ENCODE measurements around the gene TAOK1. TPM values are rescaled to one million over a fixed set of nuclear protein-coding genes. Genes with fewer than 3 reads are reported as not detected.

TAOK1 gene
- total RNA-seq, 1 experiment from 2014 or later: 56.3 TPM

DNA sequence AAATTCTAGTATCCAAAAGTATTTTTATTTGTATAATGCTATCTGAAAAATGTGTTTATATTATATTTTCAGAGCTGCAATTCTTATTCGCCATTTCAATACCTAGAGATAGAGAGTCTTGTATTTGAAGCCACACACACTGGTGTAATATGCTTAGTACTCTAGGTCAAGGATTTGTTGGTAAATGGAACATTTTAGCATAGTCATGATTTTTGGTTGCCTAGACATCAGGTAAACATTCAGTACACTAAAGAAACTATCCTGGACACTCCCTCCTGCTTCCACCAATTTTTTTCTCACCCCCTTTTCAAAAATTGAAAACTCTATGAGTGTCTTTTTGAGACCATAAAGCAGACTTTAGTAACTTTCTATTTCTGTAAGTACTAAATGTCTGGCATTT, 155.9 kb downstream of the TAOK1 start (continued):
- TF ChIP-seq ZFX (IDR thresholded peaks at IDR 0.05) (no peak), SIN3A (IDR thresholded peaks at IDR 0.05; ENCODE audit: low read depth) (no peak), POLR2AphosphoS5 (IDR thresholded peaks at IDR 0.05; ENCODE audit: low read depth, low read length) (no peak), EZH2phosphoT487 (IDR thresholded peaks at IDR 0.05; ENCODE audit: borderline replicate concordance) (no peak), YY1 (IDR thresholded peaks at IDR 0.05; ENCODE audit: extremely low read depth, insufficient replicate concordance, low read depth, low read length) (no peak), EGR1 (IDR thresholded peaks at IDR 0.05; ENCODE audit: low read depth) (no peak), JUND (IDR thresholded peaks at IDR 0.05) (no peak), ZBTB33 (IDR thresholded peaks at IDR 0.05; ENCODE audit: extremely low read depth, insufficient replicate concordance, low read length) (no peak)

GRCh38 chr17:29546830-29547229, 156.7 kb downstream of the TAOK1 start:
- Histone ChIP-seq H3K9ac (ENCODE audit: low read length) (no peak overlapping the region), H3K27ac (ENCODE audit: low read depth, low read length) (no peak overlapping the region), H4K20me1 (ENCODE audit: insufficient read depth) (no peaks in the 10 kb centered on the region), H3K36me3 (ENCODE audit: control insufficient read depth in 1 of 2, insufficient read depth in 2 of 2, low read length in 2 of 2) (peaks cover 8 to 17% of the 10 kb centered on the region in 2 experiments), H3K4me3 (replicated peaks in 1 of 2; ENCODE audit: low read depth in 1 of 2, low read length in 2 of 2) (no peak overlapping the region), H3K4me1 (ENCODE audit: control insufficient read depth in 1 of 2, insufficient read depth in 2 of 2, low read length in 2 of 2) (no peaks in the 10 kb centered on the region), H3K9me2 (ENCODE audit: insufficient read depth) (no peaks in the 10 kb centered on the region), H3K27me3 (ENCODE audit: insufficient read depth, low read length) (no peaks in the 10 kb centered on the region), H3K79me2 (ENCODE audit: insufficient read depth, low read length) (no peaks in the 10 kb centered on the region), H3K9me3 (ENCODE audit: control insufficient read depth in 1 of 2, insufficient read depth in 1 of 2, low read depth in 1 of 2, low read length in 2 of 2) (no peaks in the 10 kb centered on the region), H3K4me2 (ENCODE audit: low read length) (no peak overlapping the region), H2AFZ (ENCODE audit: low read depth, low read length, poor library complexity, severe bottlenecking) (no peak overlapping the region)
- CTCF ChIA-PET: interaction anchor here (3.0 kb wide), 1 partner anchor 10 kb away, joined by 12 read pairs; no protein-coding TSS in a partner anchor
- intact Hi-C loops (cut with micrococcal nuclease): no loop called here
- no peak for DNase-seq (ENCODE audit: low read depth, low spot score)
- no peak for ATAC-seq
- TF ChIP-seq EGR1 (IDR thresholded peaks at IDR 0.05; ENCODE audit: low read depth) (no peak), RAD21 (IDR thresholded peaks at IDR 0.05; ENCODE audit: low read depth) (no peak), EZH2 (IDR thresholded peaks at IDR 0.05) (no peak), POLR2A (IDR thresholded peaks at IDR 0.05; ENCODE audit: borderline replicate concordance, extremely low read depth, insufficient read depth, insufficient read length) (no peak), EZH2phosphoT487 (IDR thresholded peaks at IDR 0.05; ENCODE audit: borderline replicate concordance) (no peak), ZBTB33 (IDR thresholded peaks at IDR 0.05; ENCODE audit: extremely low read depth, insufficient replicate concordance, low read length) (no peak)
- TF ChIP-seq, protein P1, sequence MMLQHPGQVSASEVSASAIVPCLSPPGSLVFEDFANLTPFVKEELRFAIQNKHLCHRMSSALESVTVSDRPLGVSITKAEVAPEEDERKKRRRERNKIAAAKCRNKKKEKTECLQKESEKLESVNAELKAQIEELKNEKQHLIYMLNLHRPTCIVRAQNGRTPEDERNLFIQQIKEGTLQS (IDR thresholded peaks at IDR 0.05): no peak
- TF ChIP-seq, protein P2, sequence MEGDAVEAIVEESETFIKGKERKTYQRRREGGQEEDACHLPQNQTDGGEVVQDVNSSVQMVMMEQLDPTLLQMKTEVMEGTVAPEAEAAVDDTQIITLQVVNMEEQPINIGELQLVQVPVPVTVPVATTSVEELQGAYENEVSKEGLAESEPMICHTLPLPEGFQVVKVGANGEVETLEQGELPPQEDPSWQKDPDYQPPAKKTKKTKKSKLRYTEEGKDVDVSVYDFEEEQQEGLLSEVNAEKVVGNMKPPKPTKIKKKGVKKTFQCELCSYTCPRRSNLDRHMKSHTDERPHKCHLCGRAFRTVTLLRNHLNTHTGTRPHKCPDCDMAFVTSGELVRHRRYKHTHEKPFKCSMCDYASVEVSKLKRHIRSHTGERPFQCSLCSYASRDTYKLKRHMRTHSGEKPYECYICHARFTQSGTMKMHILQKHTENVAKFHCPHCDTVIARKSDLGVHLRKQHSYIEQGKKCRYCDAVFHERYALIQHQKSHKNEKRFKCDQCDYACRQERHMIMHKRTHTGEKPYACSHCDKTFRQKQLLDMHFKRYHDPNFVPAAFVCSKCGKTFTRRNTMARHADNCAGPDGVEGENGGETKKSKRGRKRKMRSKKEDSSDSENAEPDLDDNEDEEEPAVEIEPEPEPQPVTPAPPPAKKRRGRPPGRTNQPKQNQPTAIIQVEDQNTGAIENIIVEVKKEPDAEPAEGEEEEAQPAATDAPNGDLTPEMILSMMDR (IDR thresholded peaks at IDR 0.05 in 2 of 3, conservative IDR thresholded peaks at IDR 0.05 in 1 of 3; ENCODE audit: borderline replicate concordance in 1 of 3, insufficient read depth in 1 of 3, low read depth in 2 of 3, low read length in 2 of 3): no peak
- RAD21 ChIA-PET (ENCODE audit: low non-redundant PET in 1 of 2, low total read pairs in 2 of 2, uncharacterized antibody in 2 of 2, unreplicated experiment in 2 of 2): no interaction called here
- no TSS peak for BruUV-seq (replicated peaks)
- POLR2A ChIA-PET: no interaction called here

All from HCT116 (cell line).